NCI-H146 treated with DMSO at 0.1 percent for 48 hours (cell line): Measurements from ENCODE around the gene URB1.
"Not testable (repeated sequence)": the region's sequence is repeated elsewhere in the genome, so short reads cannot be mapped to it uniquely, and the experiment has no call there.

Experiments
- DNase-seq: peaks from one replicate; lab custom pipeline; 2025; ENCODE audit not compliant: unreplicated experiment; lab: John Stamatoyannopoulos, UW

The URB1 gene

DNA sequence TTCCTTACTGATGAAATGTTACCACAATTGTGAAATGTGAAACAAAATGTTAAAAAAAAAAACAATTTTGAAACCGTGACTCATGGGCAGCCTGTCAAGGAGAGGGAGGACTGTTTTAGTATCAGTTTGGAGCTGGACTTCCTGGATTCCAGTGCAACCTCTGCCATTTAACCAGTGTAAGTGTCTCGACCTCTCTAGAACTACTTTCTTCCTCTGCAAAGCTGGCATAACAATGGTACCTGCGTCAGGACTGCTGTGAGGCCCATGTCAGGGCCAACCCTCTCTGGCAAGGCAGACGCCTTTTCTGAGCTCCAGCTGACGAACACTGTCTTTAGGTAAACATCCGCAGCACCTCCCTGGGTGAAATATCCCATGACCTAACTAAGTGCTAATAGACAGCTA is 20.9 kb downstream of the URB1 start:
- DNase-seq = no peak

DNA sequence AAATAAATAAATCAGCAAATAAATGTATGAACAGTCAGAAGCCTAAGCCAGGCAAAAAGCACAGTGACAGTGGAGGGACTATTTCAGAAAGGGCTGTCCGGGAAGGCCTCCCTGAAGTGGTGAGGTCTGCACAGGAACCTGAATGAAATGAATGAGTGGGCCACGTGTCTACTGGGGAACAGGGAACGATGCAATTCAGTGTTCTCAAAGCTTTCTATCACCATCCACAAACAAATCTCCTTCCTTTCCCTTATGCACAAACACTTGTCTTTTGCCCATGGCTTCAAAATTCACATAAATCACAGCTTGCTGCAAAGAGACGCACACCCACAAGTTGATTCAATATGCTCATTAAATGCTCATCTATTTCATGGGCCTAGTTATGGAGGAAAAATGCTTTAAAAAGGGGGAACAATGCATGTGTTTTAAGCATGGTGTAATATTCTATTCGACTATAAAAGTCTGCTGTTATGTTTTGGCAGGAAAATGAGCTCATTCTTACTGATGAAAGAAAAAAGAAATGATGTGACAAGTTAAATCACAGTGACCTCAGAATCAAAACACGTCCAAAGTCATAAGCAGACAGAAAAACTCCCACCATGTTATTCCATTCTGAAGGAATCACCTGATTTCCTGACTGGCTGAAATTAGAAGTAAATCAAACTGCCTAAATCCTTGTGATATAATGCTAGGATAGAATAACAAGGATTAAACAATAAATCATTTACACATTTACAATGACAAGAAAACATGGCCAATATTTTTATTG is 21.6 kb downstream of the URB1 start:
- no peak for DNase-seq

DNA sequence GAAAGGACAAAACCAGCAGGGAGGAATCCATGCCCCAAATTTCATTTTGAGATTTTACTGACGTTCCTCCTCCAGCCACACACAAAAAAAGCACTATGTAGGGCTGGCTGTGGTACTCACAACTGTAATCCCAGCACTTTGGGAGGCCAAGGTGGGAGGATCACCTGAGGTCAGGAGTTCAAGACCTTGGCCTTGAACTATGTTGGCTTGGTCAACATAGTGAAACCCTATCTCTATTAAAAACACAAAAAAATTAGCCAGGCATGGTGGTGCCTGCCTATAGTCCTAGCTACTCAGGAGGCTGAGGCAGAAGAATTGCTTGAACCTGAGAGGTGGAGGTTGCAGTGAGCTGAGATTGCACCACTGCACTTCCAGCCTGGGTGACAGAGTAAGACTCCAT is 23.9 kb downstream of the URB1 start:
- DNase-seq = not testable (repeated sequence)

DNA sequence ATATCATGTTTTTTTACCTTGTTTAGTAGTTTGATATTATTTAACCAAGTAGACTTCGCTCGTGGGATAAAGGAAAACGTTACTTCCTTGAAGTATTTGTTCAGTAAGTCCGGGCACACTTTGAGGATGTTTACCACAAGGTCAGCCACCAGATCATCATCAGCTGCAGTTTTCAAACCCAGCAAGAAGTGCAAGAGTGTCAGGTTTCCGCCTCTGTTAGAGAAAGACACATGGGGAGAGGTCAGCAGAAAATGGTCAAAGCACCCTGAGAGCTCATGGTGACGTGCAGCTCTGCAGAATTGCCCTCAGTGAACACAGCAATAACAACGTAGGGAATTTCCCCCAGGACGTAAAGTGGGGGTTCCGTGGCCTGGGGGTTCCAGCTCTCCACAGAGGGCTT is 24.4 kb downstream of the URB1 start:
- DNase-seq = no peak

DNA sequence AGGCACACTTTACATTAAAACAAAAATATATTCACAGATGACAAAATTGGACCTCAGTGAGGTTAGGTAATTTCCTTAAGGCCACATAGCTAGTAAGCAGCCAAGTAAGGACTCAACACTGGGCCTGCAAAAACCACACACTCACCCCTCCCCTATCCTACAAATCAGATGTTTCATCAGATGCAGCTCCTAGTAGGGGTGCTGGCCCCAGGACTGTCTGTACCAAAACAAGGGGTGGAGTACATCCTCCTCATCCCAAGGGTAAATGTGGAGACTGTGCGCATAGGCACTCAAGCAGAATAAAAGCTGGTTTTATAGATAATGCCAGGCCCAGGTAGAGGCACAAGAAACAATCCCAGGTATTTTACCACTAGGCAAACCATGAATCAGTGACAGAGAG is 25.7 kb downstream of the URB1 start:
- no peak for DNase-seq

DNA sequence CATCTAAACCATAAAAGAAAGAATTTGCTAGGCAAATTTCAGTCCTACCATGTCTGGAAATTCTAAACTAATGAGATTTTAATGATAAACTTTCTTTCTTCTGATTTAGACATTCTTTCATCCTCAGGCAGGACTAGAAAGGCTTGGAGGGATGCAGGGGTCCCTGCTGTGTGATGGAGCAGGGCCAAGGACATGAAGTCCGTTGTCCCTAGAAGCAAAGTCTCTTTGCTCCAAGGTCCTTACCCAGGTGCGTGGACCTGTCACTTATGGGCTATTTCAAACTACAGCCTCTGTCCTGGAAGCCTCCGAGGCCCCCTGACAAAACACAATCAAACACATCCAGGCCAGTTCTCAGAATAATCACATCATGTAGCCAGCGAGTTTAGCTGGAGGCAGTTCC is 26.6 kb downstream of the URB1 start:
- DNase-seq = no peak

DNA sequence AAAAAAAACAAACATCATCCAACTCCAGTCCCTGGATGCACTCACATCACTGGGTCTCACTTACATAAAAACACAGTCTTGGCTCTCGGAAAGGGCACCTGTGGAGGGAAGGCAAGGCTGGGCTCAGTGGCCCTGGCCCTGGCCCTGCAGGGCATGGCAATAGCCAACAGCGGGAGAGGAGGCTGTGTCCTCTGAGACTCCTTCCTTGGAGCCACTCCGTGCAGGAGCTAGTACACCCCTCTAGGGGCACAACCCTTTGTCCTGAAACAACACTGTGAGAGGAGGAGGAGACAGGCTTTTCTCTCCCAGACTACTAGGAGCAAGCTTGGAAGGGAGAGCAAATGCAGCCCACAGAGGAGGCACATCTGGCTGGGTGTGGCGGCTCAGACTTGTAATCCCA is 28.0 kb downstream of the URB1 start:
- DNase-seq = no peak

DNA sequence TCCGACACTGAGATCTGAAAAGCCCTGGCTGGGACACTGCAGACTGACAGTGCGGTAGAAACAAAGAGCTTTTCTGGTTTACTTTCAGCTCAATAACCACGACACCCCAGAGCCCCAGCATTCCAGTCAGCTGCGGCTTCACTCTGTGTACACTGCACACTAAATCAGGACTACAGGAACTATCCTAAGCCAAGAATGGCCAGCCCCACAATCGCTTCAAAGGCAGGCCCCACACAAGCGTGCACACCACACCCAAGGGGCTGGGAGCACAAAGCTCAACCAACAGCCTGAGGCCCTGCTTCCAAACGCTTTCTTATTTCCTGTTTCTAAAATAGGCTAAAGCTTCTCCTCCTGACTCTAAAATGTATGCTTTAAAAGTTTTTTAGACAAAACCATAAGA is 28.4 kb downstream of the URB1 start:
- DNase-seq = no peak

DNA sequence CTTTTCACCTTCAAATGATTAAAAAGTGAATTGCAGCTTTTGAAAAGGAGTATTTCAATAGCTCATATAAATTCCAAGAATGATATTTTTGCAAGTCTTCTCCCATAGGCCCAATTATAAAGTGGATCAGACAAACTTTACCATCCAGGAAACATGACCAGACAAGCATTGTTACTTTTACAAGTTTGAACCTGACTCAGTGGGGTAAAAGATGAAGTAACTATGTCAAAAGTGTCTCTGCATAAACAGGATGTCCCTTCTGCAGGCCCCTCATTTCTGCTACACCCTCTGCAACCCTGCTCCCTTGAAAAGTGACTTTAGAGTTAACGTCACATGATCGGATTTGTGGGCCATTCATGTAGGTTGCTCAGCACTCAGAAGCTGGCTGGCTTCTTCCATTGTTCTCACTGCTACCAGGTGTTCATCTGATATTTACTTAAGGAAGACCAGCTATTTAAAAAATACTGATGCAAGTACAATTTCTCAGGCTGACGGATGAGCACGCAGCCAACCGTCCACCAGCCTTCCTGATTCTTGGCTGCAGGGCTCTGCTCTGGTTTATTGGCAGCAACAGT is 32.3 kb downstream of the URB1 start:
- peak; percentile 39 for DNase-seq

DNA sequence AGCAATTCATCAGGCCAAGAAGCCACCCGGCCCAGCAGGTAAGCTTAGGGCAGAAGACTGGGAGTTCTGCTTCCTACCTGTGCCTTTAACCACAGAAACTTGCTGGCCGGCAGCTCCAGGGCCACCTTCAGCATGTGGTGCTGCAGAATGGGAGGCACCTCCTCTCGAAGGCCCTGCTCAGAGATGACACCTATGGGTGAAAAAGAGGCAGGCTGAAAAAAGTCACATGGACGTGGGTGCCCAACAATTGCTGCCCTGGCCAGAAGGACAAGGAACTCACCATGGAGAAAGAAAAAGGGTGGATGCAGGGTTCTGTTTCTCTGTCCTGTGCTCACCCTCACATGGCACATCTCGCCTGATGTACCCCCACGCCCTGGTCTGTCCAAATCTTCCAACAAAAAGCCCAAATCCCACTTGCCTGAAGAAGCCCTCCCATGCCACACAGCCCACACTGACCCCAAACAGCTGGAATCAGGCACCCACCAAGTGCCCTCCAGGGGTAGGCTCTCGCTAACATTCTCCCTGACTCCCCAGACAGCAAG is 33.0 kb downstream of the URB1 start:
- no peak for DNase-seq

DNA sequence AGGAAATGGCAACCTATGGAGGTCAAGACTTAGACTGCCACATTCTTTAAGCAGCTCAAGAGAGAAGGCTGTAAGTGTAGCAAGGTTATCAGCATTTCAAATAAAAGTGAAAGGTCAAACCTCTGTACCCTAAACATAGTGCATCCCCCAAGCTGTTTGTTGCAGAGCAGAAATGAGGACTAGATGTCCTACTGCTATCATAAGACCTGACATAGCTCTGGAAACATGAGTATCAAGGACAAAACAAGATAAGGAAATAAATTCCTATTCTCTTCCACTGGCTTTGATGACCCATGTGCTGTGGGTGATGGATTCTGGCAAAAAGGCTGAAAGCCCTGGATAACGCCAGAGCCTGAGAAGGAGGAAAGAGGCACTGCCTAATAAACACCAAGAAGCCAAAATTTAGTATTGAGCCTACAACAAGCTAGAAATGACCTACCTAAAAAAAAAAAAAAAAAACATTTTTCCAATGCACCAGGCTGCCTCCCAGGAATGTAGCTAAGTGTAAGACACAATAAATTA is 35.9 kb downstream of the URB1 start:
- no peak for DNase-seq

DNA sequence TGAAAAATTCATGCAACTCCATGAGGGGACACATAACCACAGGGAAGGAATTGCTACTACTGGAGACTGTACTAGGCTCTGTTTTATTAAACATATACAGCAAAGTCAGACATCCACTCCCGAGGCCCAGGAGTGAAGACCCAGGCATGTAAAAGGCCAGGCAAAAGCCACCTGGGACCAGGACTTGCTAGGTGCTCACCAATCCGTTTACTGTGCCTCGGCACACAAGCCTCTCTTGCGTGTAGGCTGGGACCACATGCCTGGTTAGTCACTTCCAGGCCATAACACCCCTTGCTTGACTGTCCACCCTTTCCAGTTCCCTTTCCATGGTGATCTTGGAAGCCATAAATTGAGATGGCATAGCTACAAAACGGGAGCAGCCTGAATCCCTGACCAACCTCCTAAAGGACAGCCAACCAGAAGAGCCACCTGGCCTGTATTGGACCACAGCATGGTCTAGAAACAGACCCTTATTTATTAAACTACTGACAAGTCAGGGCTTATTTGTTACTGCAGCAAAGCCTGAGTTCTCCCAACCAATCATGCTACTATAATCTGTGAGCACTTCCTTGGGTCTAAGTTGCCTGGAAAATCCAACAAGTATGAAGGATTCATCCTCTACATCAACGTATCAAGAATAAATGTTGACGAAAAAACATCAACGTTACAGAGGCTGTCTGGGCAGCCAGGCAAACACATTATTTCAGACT is 39.7 kb downstream of the URB1 start:
- DNase-seq = no peak

DNA sequence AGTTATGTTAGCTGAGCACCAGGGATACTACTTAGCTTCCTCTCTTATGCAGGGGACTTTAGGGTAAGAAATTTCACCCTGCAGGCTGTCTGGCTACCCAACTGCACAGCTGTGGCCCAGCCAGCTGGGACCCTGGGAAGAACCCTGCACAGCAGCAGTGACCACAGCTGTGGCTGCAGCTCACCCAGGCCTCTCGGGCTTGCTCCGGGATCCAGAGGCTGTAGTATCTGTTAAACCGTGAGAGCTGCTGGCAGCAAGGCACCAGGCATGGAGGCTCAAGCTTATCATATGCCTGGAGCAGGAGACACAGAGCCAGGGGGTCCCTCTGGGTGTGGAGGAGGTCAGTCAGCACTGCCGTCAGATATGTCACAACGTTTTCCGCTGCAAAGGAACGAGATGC is 40.3 kb downstream of the URB1 start:
- DNase-seq = no peak

DNA sequence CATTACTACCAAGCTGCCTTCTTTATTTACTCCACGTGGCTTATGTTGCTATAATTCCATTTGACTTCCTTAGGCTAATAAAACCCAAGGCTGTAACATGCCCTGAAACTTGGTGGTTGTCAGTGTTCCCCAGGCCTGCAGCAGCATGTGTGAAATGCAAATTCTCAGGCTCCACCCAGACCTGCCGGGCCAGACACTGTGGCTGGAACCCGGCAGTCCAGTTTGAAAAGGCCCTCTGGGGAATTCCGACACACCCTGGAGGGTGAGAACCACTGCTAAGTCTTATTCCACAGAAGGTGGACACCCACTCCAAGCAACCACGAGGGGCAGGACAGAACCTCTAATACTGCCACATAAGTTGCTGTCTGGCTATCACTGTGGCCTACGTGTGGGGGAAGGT is 41.4 kb downstream of the URB1 start:
- no peak for DNase-seq

DNA sequence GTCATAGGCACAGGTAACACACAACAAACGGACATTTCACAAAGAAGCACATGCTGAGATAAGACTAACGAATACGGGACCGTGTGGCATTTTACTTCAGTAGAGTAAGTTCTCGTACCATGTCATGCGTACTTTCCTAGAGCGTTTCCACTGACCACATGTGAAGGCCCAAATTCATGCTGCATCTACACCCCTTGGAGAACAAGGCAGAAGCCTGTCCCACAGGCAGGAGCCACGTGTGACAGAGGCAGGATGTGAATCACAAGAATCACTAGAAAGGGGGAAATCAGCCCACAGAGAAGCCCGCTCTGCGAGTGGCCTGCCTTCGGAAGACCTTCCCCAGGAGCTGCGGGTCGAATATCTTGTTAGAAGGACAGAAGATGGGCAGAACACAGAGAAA is 41.8 kb downstream of the URB1 start:
- no peak for DNase-seq

DNA sequence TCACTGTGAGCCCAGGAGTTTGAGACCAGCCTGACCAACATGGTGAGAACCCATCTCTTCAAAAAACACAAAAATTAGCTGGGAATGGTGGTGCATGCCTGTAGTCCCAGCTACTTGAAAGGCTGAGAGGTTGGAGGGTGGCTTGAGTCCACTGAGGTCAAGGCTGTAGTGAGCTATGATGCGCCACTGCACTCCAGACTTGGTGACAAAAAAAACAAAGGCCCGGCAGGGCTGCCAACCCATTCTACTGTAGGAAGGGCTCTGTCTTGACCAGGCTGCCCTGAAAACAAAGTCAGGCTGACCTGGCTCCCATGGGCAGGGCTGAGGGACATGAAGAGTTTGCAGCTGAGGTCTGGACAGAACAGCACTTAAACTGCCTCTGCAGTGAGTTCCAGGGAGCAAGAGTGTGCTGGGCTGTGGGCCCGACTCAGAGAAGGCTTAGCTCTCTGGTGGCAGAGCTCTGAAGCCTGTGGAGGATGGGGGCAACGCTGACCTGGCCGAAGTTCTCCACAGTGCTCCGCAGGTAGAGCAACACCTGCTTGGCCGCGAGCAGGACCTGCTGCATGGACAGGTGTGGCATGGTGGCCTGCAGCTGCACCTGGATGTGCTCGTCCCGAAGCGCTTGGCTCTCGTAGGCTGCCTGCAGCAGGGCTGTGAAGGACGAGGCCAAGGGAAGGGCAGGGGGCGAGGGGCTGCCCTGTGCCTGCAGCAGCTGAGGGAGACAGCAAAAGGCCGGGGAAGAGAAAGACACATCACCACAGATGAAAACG is 42.4 kb downstream of the URB1 start:
- DNase-seq = no peak

DNA sequence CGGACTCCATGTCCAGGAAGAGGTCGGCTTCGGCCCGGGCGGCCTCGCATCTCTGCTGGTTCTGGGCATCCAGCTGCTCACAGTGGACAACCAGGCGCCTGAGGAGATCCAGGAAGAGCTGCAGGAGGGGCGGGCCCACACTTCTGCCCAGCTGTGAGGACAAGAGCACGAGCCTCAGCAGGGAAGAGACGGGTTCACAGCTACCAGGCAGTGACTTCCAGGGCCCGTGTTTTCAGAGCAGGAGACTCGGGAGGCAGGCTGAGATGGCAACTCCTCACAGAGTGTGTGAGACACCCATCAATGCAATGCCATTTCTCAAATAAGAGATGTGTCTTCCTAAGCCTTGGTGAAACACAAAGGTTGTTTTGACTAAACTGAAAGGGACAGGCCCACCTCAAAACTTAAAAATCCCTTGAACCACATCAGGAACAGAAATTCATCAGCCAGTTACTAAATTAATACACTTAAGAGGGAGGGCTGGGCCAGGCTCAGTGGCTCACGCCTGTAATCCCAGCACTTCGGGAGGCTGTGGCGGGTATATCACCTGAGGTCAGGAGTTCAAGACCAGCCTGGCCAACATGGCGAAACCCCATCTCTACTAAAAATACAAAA is 43.4 kb downstream of the URB1 start:
- no peak for DNase-seq

DNA sequence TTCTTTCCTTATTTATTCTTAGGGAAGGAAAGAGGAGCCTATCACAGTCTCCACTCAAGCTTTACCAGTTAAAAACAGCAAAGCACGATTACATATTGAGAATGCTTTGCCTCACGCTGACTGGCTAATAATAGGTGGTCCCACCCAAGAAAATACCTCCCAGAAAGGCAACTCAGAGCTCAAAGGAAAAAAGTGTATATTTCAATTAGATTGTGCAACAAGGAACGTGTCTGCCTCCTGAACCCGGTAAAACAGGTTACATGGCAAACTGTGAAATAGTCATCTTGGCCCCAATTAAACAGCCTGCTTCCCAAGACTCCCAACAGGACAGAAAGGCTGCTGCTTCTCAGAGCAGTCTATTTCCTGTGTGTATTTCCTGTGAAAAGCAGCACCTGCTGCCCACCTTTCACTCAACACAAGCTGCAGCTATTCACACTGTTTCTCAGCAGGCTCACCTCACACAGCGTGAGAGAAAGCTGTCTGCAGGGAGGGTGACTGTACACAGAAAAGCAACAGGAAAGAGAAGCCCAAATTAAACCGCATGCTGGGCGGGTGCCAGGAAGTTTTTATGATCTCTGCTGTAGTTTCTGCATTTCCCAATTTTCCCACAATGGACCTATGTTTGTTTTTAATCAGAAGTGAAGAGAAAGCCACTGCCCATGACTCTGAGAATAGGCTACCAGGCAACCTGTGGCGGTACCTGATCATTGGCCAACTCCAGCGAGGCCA is 44.0 kb downstream of the URB1 start:
- no peak for DNase-seq

DNA sequence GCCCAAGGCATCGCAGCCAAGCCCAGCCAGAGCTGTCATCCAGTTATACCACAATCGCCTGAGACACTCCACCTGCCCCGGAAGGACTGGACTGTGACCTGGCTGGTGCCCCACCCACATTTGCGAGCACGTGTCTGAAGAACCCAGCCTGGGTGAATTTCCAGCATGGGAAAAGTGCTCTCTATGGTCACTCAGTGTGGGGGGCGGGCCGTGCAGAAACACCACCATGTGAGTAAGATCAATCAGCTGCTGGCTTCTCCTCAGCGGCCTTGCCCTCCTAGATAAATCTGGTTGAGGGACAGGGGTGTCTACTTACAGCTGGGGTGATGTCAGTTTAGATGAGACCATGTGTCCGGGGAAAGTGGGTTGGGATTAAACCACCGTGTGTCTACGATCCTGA is 44.8 kb downstream of the URB1 start:
- no peak for DNase-seq

DNA sequence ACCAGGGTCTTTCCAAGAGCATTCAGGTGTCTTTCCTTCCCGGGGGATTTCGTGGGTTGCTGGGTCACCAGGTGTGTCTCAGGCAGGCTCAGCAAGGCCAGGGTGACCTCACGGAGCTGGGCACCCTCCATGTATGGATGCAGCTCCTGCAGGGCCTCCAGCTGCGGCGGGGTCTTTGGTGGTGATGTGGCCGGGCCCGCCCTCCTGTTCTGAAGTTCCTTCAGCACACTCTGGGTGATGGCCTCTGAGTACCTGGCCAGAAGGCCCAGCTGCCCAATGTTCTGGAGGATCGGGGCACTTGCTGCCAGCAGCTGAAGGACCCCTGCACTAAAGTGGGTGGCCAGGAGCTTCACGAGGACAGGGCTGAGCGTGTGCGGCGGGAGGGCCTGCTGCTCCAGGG is 45.5 kb downstream of the URB1 start:
- no peak for DNase-seq
